ENCODE measurements around the gene ZNF229. TPM values are rescaled to one million over a fixed set of nuclear protein-coding genes. Genes with fewer than 3 reads are reported as not detected.
A peak's percentile ranks its signal among the peaks of the same experiment; 100 is the strongest.
"Not testable (repeated sequence)": the region's sequence is repeated elsewhere in the genome, so short reads cannot be mapped to it uniquely, and the experiment has no call there.

ZNF229 gene
- total and polyA plus RNA-seq, 7 donors = 1.2 to 6.1 (median 3.7) TPM; not detected in 1

DNA sequence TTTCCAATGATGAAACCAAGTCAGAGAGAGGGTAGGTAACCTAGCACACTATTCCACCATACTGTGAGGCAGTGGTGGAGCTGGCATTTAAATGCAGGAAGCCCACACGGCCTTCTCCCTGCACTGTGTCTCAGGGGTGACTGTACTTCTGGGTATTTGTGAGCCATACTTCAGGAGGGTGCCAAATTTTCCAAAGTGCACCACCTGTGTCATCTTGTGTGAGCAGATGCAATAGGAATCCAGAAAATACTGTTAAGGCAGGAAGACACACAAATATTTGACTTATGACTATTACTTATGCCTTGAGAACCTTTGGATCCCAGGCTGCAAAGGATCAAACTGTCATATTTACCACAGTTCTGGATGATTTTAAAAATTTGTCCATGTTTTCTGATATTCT lies 17.3 kb downstream of the ZNF229 start:
- H3K27ac ChIP-seq = no peak overlapping the region
- WGBS, 2 donors = 81 to 87% methylated on average over 1 of the region's 1 CpG
- intact Hi-C loops (cut with DNase I) = no loop called here

DNA sequence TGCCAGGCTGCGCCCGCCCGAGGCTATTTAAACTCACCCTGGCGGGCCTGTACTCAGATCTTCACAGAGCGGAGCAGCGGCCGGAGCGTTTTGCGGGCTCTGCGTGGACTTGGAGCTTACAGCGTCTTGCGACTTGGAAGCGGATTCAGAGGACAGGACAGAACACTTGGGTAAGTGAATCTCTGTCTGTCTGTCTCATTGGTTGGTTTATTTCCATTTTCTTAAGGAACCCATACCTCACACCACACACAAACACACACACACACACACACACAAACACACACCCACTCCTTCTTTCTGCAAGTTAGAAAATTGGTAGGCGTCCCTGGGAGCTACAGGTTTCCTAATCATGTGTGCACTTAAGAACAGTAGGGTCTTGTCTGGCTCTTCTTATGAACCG lies 32.7 kb downstream of the ZNF229 start:
- intact Hi-C loops (cut with DNase I); H3K27me3 ChIP-seq; H3K27ac ChIP-seq; H3K36me3 ChIP-seq; H3K4me3 ChIP-seq; DNase-seq; H3K4me1 ChIP-seq: not testable (repeated sequence)
- H3K9me3 ChIP-seq = peaks cover 0 to 16% (median 11%) of the 10 kb centered on the region in 4 donors
- WGBS, 2 donors = 86 to 94% methylated on average over 8 to 15 of the region's 15 CpGs

More for the DNA sequence above, 17.3 kb downstream of the ZNF229 start:
- no peak for DNase-seq
- Histone ChIP-seq H3K9me3 (peaks cover 40 to 82% (median 72%) of the 10 kb centered on the region in 4 donors), H3K4me1 (no peaks in the 10 kb centered on the region), H3K4me3 (no peak overlapping the region), H3K27me3 (no peaks in the 10 kb centered on the region), H3K36me3 (peaks cover 6 to 76% (median 51%) of the 10 kb centered on the region in 4 donors)
- TF ChIP-seq POLR2A (IDR thresholded peaks at IDR 0.05) (no peak), POLR2AphosphoS5 (IDR thresholded peaks at IDR 0.05) (no peak), EP300 (IDR thresholded peaks at IDR 0.05) (no peak)
- TF ChIP-seq, protein P1, sequence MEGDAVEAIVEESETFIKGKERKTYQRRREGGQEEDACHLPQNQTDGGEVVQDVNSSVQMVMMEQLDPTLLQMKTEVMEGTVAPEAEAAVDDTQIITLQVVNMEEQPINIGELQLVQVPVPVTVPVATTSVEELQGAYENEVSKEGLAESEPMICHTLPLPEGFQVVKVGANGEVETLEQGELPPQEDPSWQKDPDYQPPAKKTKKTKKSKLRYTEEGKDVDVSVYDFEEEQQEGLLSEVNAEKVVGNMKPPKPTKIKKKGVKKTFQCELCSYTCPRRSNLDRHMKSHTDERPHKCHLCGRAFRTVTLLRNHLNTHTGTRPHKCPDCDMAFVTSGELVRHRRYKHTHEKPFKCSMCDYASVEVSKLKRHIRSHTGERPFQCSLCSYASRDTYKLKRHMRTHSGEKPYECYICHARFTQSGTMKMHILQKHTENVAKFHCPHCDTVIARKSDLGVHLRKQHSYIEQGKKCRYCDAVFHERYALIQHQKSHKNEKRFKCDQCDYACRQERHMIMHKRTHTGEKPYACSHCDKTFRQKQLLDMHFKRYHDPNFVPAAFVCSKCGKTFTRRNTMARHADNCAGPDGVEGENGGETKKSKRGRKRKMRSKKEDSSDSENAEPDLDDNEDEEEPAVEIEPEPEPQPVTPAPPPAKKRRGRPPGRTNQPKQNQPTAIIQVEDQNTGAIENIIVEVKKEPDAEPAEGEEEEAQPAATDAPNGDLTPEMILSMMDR (IDR thresholded peaks at IDR 0.05) = no peak

DNA sequence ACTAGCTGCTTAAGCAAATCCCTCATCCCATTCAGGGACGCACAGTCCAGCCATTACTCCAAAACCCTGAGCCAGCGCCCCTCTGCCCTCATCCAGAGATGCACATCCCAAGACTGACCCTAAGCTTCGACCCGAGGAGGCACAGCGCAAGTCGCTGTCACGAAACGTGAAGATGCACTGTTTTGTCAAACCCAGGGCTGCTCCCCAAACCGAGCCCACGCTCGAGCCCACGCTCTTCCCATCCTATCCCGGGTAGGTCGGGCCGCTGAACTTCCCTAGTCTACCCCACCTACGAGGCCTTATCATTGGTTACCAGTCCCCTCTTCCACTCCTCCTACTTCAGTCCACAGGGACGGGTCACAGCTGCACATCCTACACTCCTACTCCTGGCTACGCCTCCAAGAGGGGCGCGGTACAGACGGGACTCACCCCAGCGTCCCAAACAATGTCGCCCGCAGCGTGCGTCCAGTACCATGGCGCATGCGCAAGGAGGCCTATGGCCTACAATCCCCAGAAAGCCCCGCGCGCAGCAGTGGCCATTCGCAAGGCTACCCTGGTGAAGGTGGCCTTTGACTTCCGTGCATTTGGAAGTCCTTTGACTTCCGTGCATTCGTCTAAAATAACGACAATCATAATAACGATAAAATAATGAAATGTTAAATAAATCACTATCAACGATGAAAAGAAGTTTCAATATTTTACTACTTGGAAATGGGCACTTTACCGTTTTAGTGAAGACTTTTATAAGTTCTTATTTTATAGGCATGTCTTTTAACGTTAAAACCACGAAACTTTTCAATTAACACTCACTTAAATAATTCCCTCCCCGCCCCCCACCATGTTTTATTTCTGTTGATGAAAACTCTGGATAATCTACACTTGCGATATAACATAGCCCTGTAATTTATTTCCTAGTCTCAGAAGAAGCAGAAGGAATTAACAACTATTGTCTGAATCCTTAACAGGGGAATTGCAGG lies 46.8 kb downstream of the ZNF229 start, which contains the start of gene ZNF285:
Gene ZNF285, minus strand, starts transcription at position 470 of the 977 bp plus-strand sequence. CDS start 4,395 bp downstream, outside the sequence.
- Histone ChIP-seq H3K4me1 (no peaks in the 10 kb centered on the region), H3K27ac (peak within 1 kb of the TSS; percentile 21 to 61 (median 50)), H3K9me3 (no peaks in the 10 kb centered on the region), H3K4me3 (peak within 1 kb of the TSS; percentile 37 to 59 (median 53)), H3K36me3 (peaks cover 0 to 7% (median 2%) of the 10 kb centered on the region in 4 donors), H3K27me3 (no peaks in the 10 kb centered on the region)
- 7% methylated on average over 43 of the region's 43 CpGs for WGBS, 2 donors
- intact Hi-C loops (cut with DNase I) = loop anchor here (2.0 kb wide), 1 partner anchor 45 kb away; the partner anchor contains the start of gene ZNF112
- TF ChIP-seq EP300 (IDR thresholded peaks at IDR 0.05) = no peak
- TF ChIP-seq, protein P1 (IDR thresholded peaks at IDR 0.05) = no peak
- no peak for TF ChIP-seq POLR2A (IDR thresholded peaks at IDR 0.05)
- peak in 2 of 4 donors; percentile 35 to 55 for TF ChIP-seq POLR2AphosphoS5 (IDR thresholded peaks at IDR 0.05)
- peak; percentile 95 for DNase-seq

DNA sequence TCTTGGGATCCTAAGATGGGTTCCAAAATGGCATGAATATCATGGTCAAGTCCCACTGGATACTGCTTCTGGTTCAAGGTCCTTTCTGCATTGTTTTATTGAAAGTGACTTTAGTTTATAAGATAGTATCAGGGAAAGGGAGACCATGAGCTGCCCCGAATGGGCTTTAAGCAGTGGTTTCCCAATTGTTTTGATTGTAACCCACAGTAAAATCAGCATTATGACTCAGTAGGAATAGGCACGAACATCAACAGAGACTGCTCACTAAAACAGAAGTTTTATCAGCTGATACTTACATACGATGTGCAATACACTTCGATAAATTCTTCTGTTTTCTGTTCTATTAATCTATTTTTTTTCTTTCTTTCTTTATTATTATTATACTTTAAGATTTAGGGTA lies 59.0 kb downstream of the ZNF229 start:
- 95% methylated on average over 4 of the region's 4 CpGs for WGBS, 2 donors
- H3K36me3 ChIP-seq = peaks cover 11 to 68% (median 36%) of the 10 kb centered on the region in 4 donors
- intact Hi-C loops (cut with DNase I) = not testable (repeated sequence)

More for the DNA sequence above, 59.0 kb downstream of the ZNF229 start:
- peaks cover 0 to 27% (median 1%) of the 10 kb centered on the region in 4 donors for H3K9me3 ChIP-seq
- DNase-seq, H3K27me3 ChIP-seq, H3K4me1 ChIP-seq, H3K27ac ChIP-seq, H3K4me3 ChIP-seq: not testable (repeated sequence)

Other genes with a start within 250 kb of the ZNF229 start
- 10 to 100 TPM; 10.9 to 15.0 (median 14.3) TPM for gene ZNF227, start 235.9 kb downstream of the ZNF229 start, total RNA-seq
- gene ZNF227, start 235.9 kb downstream of the ZNF229 start, polyA plus RNA-seq = 1 to 10 TPM; 2.5 to 7.4 (median 4.2) TPM
- gene ZNF233, start 188.6 kb downstream of the ZNF229 start, total RNA-seq = 1 to 10 TPM; 2.8 to 7.5 (median 3.5) TPM
- gene ZNF233, start 188.6 kb downstream of the ZNF229 start, polyA plus RNA-seq = 1 to 10 TPM in 1 of 3 donors, under 1 TPM in 2; 0.46 to 1.2 (median 0.60) TPM
- 10 to 100 TPM in 2 of 4 donors, 1 to 10 TPM in 2; 5.8 to 12.7 (median 9.0) TPM for gene ZNF235, start 143.4 kb downstream of the ZNF229 start, total RNA-seq
- 1 to 10 TPM; 1.2 to 2.9 (median 1.8) TPM for gene ZNF235, start 143.4 kb downstream of the ZNF229 start, polyA plus RNA-seq
- 1 to 10 TPM; 3.3 to 8.9 (median 4.7) TPM for gene ZNF112, start 91.8 kb downstream of the ZNF229 start, total RNA-seq
- 1 to 10 TPM in 2 of 3 donors, under 1 TPM in 1; 0.69 to 1.3 (median 1.2) TPM for gene ZNF112, start 91.8 kb downstream of the ZNF229 start, polyA plus RNA-seq
- gene ZNF285, start 46.9 kb downstream of the ZNF229 start, total RNA-seq = 1 to 10 TPM; 3.2 to 6.3 (median 5.0) TPM
- 1 to 10 TPM in 2 of 3 donors, under 1 TPM in 1; 0.23 to 1.4 (median 1.2) TPM for gene ZNF285, start 46.9 kb downstream of the ZNF229 start, polyA plus RNA-seq
- 10 to 100 TPM in 2 of 4 donors, 1 to 10 TPM in 2; 8.4 to 19.5 (median 10.2) TPM for gene ZNF180, start 52.0 kb upstream of the ZNF229 start, total RNA-seq
- gene ZNF180, start 52.0 kb upstream of the ZNF229 start, polyA plus RNA-seq = 1 to 10 TPM; 2.4 to 4.9 (median 4.8) TPM
- gene CEACAM20, start 81.2 kb upstream of the ZNF229 start, total RNA-seq = under 1 TPM in 1 of 4 donors, not detected in 3; 0.36 TPM
- gene CEACAM20, start 81.2 kb upstream of the ZNF229 start, polyA plus RNA-seq = under 1 TPM in 1 of 3 donors, not detected in 2; 0.22 TPM
- gene IGSF23, start 165.1 kb upstream of the ZNF229 start, total RNA-seq = not detected
- not detected for gene IGSF23, start 165.1 kb upstream of the ZNF229 start, polyA plus RNA-seq
- 10 to 100 TPM in 3 of 4 donors, 1 to 10 TPM in 1; 7.8 to 39.4 (median 14.6) TPM for gene PVR, start 195.4 kb upstream of the ZNF229 start, total RNA-seq
- 10 to 100 TPM in 1 of 3 donors, 1 to 10 TPM in 2; 3.0 to 19.7 (median 4.6) TPM for gene PVR, start 195.4 kb upstream of the ZNF229 start, polyA plus RNA-seq
- 1 to 10 TPM; 1.3 to 5.3 (median 2.6) TPM for gene CEACAM19, start 223.0 kb upstream of the ZNF229 start, total RNA-seq
- 1 to 10 TPM in 1 of 3 donors, under 1 TPM in 2; 0.60 to 4.9 (median 0.69) TPM for gene CEACAM19, start 223.0 kb upstream of the ZNF229 start, polyA plus RNA-seq